GM19238 (cell line): Measurements from ENCODE around the gene LRRK1.

ENCODE experiments used
- DNase-seq: peaks from one replicate; pipeline ENCODE4 v3.0.0; 2011; ENCODE audit warnings: low spot score; ENCODE audit not compliant: insufficient read length

Gene LRRK1

GRCh38 chr15:100911086-100911485 lies 8.1 kb upstream of the LRRK1 start:
- DNase-seq: no peak

GRCh38 chr15:100913961-100914360 lies 5.2 kb upstream of the LRRK1 start:
- no peak for DNase-seq

GRCh38 chr15:100914876-100915275 lies 4.3 kb upstream of the LRRK1 start:
- DNase-seq: no peak

- DNase-seq: peak; percentile 88
Observed at GRCh38 chr15:100918034-100918689, 995 bp upstream of the LRRK1 start.

- DNase-seq: no peak
Observed at GRCh38 chr15:100919481-100920405, 586 bp downstream of the LRRK1 start.

GRCh38 chr15:100920516-100921135 lies 1.5 kb downstream of the LRRK1 start:
- DNase-seq: no peak

- no peak for DNase-seq
Observed at GRCh38 chr15:100922192-100923040, 3.3 kb downstream of the LRRK1 start.

- DNase-seq: no peak
Observed at GRCh38 chr15:100923076-100923475, 3.9 kb downstream of the LRRK1 start.

- no peak for DNase-seq
Observed at GRCh38 chr15:100923902-100924301, 4.7 kb downstream of the LRRK1 start.

GRCh38 chr15:100924436-100924835 lies 5.3 kb downstream of the LRRK1 start:
- no peak for DNase-seq

- DNase-seq: no peak
Observed at GRCh38 chr15:100925480-100925879, 6.3 kb downstream of the LRRK1 start.

- DNase-seq: no peak
Observed at GRCh38 chr15:100926258-100926657, 7.1 kb downstream of the LRRK1 start.

- DNase-seq: no peak
Observed at GRCh38 chr15:100926971-100927756, 8.0 kb downstream of the LRRK1 start.

GRCh38 chr15:100928632-100929280 lies 9.6 kb downstream of the LRRK1 start:
- DNase-seq: no peak

GRCh38 chr15:100929641-100930042 lies 10.5 kb downstream of the LRRK1 start:
- DNase-seq: no peak

- no peak for DNase-seq
Observed at GRCh38 chr15:100930306-100930848, 11.2 kb downstream of the LRRK1 start.

- DNase-seq: no peak
Observed at GRCh38 chr15:100931143-100931890, 12.2 kb downstream of the LRRK1 start.

GRCh38 chr15:100932676-100933348 lies 13.7 kb downstream of the LRRK1 start:
- no peak for DNase-seq
